Gastroesophageal sphincter (tissue), 3 donors: ENCODE results near the gene DICER1.

Experiments
- CTCF ChIP-seq, 4 experiments: fragments of 200-600 bp in 2 of 4; fragments of 450-650 bp in 2 of 4; sonication (generic) in 1 of 4; IDR thresholded peaks; one replicate each; pipeline ENCODE4 v1.5.1; 2017 to 2019; ENCODE audit warnings: antibody characterized with exemption in 4 of 4, mild to moderate bottlenecking in 2 of 4, moderate library complexity in 2 of 4
- POLR2A ChIP-seq, 2 donors: fragments of 450-650 bp; IDR thresholded peaks; one replicate each; pipeline ENCODE4 v1.6.1; 2017; ENCODE audit warnings: antibody characterized with exemption in 2 of 2, mild to moderate bottlenecking in 2 of 2, moderate library complexity in 1 of 2
- POLR2AphosphoS5 ChIP-seq: sonication (generic); formaldehyde crosslinking; IDR thresholded peaks from one replicate; pipeline ENCODE4 v1.6.1; 2017; ENCODE audit warnings: antibody characterized with exemption

DNA sequence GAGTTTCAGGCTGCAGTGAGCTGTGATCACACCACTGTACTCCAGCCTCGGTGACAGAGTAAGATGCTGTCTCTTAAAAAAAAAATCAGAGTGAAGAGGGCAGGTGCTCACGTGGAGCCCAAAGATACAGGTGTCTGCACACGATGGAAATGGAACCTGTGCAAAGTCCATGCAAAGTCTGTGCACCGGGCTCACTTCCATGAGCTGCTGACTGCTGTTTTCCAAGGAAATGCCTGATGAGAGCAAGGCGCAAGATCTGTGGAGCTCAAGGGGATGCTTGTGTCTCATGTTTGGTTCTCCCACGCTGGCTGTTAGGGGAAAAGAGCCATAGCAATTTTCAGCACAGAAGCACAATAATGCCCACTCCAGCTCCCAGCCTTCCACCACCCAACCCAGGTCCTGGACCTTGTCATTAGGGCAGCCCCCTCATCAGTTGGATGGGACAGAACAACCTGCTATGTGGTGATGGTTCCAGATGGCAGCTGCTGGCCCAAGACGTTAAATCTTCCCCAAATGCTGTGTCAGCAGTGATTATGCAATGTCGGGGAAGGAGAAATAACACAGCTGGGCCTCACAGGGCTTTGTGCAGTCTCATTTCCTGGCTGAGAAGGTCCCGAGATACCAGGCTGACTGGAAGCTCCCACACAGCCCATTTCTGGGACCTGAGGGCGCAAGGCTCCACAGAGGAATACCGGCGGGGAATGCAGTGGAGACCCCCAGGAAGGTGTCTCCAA is 27.9 kb upstream of the DICER1 start:
- TF ChIP-seq POLR2A (IDR thresholded peaks at IDR 0.05) (peak; percentile 12 to 19), CTCF (IDR thresholded peaks at IDR 0.05) (no peak), POLR2AphosphoS5 (peak; percentile 82)
